AML-193 (cell line): ENCODE results near the gene LSM10.

Experiments used
- DNase-seq, 2 experiments: peaks; one replicate each; lab custom pipeline; 2025; lab: John Stamatoyannopoulos, UW

The LSM10 gene

DNA sequence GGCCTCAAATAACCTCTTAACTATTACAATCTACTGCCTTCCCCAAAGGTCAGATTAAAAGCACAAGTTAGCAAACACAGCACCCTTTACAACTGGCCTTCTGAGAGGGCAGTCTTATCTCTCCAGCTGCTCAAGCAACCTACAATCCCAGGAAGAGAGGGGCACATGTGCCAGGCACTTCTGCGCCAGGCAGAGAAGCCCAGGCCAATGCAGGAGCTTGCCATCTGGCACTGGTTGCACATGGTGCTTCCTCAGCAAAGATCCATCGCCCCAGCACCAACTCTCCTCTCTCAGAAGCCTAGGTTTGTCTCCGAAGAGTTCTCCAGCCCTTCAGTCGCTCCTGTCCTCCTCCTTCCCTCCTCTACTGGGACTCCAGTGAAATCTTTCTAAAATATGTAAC lies 14.5 kb downstream of the LSM10 start:
- DNase-seq, result no peak

DNA sequence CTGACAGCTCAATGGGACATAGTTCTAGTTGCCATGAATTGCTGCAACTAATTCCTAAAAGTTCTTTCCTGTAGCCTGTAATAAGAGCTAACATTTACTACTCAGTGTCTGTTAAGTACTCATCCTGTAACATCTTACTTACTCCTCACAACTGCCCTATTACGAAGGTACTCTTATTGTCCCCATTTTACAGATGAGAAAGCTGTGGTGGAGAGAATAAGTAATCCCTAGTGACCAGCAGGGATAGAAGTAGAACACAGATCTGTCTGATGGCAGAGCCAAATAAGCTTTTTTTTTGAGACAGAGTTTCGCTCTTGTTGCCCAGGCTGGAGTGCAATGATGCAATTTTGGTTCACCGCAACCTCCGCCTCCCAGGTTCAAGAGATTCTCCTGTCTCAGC lies 15.0 kb downstream of the LSM10 start:
- DNase-seq, result no peak

DNA sequence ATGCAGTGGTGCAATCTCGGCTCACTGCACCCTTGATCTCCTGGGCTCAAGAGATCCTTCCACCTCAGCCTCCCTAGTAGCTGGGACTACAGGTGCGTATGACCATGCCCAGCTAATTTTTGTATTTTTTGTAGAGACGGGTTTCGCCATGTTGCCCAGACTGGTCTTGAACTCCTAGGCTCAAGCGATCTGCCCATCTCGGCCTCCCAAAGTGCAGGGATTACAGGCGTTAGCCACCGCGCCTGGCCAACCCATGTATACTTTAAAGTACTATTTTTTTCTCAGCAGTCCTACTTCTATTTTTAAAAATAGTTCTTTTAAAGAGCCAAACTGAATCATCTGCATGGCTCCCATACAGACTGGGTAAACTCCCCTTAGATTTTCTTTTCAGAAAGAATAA lies 15.5 kb downstream of the LSM10 start:
- no peak for DNase-seq

DNA sequence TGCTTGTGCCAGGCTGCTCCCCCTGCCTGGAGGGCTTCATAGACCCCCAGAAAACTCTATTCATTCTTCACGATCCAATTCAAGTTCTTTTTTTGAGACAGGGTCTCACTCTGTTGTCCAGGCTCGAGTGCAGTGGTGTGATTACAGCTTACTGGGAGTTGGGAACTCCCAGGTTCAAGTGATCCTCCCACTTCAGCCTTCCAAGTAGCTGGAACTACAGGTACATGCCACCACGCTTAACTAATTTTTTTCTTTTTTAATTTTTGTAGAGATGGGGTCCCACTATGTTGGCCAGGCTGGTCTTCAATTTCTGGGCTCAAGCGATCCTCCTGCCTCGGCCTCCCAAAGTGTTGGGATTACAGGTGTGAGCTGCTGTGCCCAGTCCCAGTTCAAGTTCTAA lies 16.3 kb downstream of the LSM10 start:
- no peak for DNase-seq

DNA sequence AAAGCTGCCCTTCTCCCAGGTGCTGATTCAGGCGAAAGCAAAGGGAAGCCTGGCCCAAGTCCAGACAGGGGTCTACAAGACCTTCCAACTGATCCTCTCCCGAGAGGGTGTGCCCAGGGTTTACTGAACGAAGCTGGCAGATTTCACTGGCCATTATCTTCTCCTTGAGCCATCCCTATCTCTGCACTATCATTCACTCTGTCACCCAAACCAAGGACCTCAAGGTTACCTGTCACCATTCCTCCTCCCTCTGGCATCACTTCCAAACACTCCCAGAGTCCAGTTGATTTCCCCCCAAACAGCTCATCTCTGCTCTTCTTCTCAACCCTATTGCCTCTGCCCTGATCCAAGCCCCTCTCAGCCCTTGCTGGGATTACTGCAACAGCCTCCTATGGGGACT lies 16.9 kb downstream of the LSM10 start:
- no peak for DNase-seq

- no peak for DNase-seq
These were observed 17.5 kb downstream of the LSM10 start for GRCh38 chr1:36380143-36380619.

DNA sequence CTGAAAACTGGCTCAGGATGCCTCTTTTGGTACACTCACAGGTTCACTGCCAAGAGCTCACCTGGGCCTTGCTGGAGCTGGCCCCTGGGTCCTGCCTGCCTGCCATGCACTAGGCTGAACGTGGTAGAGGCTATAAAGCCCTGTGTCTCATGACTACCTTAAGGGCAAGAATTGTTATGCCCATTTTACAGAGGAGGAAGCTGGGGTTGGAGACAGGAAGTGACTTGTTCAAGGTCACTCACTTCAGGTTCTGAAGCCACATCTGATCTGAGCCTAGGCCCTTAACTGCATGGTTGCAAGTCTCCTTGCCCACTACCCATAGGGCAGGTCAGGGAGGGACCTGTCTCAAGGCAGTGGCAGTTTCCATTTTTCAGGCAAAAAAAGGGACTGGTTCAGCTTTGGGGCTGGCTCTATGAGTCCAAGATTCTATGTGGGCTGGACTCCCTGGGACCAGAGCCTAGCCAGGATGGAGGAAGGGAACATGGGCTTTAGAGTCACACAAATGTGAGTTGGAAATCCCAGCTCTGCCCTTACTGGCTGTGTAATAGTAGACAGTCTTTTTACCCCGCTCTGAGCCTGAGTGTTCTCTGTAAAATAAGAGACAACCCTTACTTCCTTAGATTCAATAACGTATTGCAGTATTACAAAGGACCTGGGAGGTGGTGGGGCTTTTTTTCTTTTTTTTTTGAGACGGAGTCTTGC lies 19.8 kb downstream of the LSM10 start:
- DNase-seq, result no peak

DNA sequence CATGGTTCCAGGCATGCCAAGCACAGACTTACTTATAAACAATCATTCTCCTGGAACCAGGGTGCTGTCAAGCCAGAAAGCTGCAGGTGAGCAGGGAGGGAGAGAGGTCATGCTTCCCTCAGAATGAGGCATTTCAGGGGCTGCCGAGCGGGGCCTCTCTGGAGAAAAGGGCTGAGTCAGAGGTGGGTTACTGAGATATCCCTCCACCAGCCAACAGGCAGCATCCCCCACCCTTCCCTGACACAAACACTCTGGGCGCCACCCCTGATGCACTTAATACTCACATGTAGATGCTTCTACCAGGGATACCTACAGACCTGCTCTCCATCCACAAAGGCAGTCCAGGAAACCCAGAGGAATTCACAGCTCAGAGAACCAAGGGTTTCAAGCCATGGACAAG lies 25.1 kb downstream of the LSM10 start:
- no peak for DNase-seq

GRCh38 chr1:36369061-36369861 lies 28.4 kb downstream of the LSM10 start:
- peak; percentile 55 to 58 for DNase-seq

DNA sequence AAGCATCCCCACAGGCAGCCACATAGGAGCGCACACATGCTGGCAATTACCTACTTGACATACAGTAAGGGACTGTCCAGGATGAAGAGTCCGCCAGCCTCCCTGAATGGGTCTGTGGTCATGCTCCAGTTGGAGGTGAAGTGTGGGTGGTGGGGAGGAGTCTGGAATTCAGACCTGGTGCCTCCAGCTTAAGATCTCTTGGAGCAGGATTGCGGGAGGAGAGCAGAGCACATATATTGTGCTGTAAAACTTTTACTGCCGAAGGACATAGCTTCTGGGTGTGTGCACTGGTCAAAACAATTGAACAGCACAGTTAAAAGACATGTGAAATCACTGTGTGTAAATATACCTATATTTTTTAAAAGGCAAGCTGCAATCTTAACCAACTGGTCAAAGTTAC lies 29.9 kb downstream of the LSM10 start:
- DNase-seq, result no peak

GRCh38 chr1:36367066-36367465 lies 30.6 kb downstream of the LSM10 start:
- no peak for DNase-seq

DNA sequence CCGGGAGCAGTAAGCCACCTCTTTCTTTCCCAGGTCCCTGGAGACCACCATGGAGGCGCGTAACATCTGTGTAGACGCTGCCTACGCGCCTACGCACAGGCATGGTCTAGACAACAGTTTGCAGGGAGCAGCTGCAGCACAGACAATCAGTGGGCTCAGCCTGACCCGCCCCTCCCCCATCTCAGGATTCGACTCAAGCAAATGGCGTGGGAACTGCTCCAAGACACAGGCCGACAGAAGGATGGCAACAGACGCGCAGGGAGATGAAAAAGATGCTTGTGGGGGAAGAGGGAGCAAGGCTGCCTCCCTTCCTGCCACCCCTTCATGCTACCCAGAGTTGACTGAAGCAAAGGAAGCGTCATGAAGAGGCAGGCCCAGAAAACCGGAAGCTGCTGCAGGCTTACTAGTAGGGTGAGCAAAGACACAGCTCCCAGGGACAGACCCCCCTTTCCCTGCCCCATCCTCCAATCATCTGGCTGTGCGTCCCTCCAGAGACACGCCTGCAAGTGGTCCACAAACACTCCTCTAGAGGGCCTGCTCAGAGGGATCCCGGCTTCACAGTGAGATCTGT lies 31.5 kb downstream of the LSM10 start:
- peak; percentile 16 to 17 for DNase-seq

DNA sequence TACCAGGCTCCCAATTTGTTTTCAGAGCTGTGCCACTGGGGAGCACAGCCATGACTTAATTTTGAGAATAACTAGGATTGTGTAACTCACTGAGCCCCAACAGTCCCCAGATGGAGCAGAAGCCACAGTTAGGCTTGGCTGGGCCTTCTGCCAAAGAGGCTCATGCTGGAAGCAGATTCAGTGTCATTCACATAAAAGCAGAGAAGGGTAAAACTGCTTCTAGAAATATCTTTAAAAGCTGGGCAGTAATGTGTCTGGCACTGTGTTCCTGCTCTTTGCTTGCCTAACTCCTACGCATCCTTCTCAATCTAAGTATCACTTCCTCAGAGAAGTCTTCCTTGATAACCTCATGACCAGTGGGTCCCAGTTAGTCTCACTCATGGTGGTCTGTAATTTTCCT lies 32.3 kb downstream of the LSM10 start:
- peak; percentile 77 to 89 for DNase-seq

- no peak for DNase-seq
These were observed 37.7 kb downstream of the LSM10 start for GRCh38 chr1:36359911-36360550.

DNA sequence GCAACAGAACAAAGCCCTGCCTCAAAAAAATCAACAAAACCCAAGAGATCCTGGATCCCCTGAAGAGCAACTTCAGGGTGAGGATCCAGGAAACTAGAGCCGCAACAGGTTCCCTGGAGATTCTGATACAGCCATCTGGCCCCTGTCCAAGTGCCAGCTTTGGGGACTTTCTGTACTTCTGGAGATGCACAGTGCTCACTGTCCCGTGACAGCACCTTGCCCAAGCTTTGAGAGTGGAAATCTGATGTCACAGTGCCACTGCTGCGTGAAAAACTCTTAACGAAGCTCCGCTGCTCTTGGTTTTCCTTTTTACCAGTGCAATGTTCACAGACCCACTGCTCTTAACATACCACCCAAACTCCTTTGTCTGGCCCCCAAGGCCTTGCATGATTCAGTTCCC lies 38.3 kb downstream of the LSM10 start:
- DNase-seq, result no peak

DNA sequence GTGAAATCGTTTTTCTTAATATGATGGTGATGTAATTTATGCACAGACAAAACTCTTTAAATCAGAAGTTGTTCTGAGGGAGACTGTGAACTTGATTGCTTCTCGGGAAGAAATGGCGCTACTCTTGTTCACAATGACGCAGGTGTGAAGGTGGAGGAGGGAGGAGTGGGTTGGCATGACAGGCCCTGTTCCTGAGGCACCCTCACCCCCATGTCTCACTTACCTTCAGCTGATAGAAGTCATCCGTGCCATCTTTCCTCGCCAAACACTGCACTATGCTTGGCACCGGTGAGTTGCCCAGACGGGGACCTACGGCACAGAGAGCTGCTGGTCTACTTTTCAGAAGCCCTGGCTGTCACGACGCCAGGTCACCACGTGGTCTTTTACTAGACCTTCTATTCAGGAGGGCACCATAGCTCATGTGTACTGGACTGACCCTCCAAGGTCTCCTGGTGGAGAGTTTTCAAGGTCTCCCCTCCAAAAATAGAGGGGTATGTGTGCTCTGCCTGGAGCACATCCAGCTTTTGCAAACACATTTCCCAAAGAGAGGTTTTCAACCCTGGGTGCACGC lies 39.1 kb downstream of the LSM10 start:
- no peak for DNase-seq

DNA sequence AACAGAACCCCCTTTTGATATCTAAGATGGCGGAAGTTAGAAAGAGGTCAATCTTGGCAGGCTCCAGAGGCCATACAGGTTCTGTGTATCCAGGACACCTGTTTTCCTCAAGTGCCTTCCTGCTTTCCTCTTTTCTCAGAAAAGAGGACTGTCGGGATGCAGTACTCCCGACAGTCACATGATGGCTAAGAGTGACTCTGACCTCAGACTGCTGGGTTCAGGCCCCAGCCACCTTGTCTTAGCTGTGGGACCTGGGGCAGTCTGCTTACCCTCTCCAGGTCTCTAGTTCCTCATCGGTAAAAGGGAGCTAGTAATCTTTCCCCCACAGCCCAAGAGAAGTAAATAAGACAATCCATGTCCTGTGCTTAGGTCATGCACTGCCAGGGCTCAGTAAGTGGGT lies 41.9 kb downstream of the LSM10 start:
- no peak for DNase-seq

DNA sequence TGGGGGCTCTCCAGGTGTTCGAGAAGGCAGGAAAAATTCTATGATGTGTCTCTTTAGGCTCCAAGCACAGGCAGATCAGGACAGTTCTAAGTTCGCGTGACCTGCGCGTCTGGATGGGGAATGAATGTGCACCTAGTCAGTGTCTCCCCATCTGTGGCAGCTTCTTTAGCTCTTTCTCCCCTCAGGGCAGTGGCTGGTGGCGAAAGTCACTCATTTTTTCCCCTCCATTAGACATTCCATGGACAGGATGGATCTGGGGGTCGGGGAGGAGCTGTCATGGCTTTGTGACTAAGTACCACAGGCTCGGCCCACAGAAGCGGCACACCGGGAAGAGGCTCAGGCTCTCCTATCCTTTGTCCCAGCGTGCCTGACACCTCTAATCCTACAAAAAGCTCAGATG lies 43.2 kb downstream of the LSM10 start:
- no peak for DNase-seq

DNA sequence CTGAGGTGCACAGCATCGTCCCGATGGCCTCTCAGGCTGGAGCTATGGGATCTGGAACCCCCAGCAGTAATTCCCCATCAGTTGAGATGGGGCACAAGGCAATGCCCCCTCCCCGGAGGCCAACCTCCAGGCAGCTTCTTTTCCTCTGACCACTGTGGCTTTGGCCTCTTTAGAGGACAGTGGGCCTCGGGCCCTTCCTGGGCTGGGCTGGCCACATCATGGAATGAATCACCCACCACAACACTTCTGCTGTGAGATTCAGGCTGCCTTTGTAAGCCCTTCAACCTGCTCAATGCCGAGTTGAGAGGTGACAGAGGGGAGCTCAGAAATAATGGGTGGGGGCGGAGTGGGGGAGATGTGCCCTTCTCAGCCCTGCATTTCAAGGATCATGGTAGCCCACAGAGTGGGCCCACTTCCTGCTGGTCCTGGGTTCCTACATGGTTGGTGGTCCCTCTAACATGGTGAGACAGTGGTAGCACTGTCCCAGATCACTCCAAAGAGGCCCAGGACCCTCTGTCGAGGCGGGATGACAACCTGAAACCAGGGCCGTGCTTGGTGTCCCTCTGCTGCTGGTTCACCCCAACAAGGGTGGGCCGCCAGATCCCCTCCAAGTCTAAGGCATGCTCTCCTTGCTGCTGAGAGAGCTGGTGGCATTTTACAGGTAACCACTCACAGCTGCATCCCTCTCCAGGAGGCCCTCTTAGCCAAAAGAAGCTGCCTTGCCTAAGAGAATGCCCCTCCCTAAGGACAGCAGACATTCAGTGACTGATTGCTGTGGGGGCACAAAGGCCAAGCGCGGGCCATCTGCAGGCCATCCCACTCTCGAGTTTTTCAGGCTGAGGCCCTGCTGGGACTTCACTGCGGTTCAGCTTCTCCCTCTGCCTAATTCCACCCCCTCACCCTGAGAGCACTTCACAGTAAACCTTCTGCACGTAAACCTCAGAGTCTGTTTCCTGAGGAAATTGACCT lies 44.5 kb downstream of the LSM10 start:
- DNase-seq, result no peak

DNA sequence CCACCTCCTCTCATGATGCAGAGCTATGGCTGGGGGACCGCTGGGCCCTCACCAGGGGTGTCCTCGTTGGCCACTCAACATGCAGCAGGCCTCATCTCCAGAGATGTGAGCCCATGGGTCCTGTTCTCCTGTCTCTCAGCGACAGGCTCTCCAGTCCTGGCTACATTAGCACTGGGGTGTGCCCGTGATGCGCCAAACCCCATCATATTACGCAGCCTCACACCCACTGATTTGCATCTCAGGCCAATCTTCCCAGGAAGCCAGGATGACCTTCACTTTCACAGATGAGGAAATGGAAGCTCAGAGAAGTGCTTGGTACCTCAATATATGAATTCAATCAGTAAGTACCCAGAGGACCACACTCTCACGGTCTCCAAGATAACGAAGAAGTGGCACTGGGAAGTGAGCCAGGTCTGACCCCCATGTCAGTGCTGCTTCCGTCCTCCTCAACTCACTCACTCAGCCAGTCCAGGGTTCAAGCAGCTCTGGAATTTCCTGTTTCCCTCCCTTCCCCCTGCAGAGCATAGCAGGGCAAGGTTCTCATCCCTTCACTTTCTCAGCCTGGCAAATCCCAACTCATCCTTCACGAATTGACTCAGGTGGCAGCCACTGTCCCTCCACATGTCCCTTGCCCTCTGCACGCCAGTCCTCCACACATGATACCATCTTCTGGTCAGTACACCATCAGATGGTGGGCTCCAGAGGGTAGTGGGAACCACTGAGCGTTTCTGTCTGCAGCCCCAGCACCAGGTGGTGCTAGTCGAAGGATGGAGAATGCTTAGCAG lies 45.4 kb downstream of the LSM10 start:
- DNase-seq, result no peak
